SU-DHL-6 (cell line): ENCODE data around the gene DACH1.

Source experiments
- H2AFZ ChIP-seq: fragments of 200-600 bp; sonication (generic); 2 replicates; pipeline ENCODE4 v1.6.1; 2014; ENCODE audit warnings: low read depth, mild to moderate bottlenecking, moderate library complexity, mixed read lengths, antibody characterized with exemption, low read length; ENCODE audit not compliant: severe bottlenecking
- H3F3A ChIP-seq: fragments of 200-600 bp; shearing (Covaris generic); 2 replicates; pipeline ENCODE4 v1.6.0; 2016; ENCODE audit warnings: antibody characterized with exemption, mild to moderate bottlenecking; ENCODE audit not compliant: insufficient read depth
- H3K27ac ChIP-seq: fragments of 200-600 bp; sonication (generic); 2 replicates; pipeline ENCODE4 v1.5.1; 2016; ENCODE audit warnings: low read depth, mild to moderate bottlenecking, low read length, moderate library complexity, mixed read lengths
- H3K27me3 ChIP-seq: fragments of 200-600 bp; sonication (generic), shearing (Covaris generic); 2 replicates; pipeline ENCODE4 v1.6.0; 2014; ENCODE audit warnings: mild to moderate bottlenecking, low read length
- H3K36me3 ChIP-seq: fragments of 200-600 bp; sonication (generic); 2 replicates; pipeline ENCODE4 v1.6.1; 2014; ENCODE audit warnings: mild to moderate bottlenecking, low read length, mixed read lengths
- H3K4me2 ChIP-seq: fragments of 300-600, 200-600 bp; shearing (Covaris generic), sonication (generic); 2 replicates; pipeline ENCODE4 v1.6.0; 2014; ENCODE audit warnings: low read length, low read depth, mild to moderate bottlenecking; ENCODE audit not compliant: poor library complexity, severe bottlenecking
- H3K4me3 ChIP-seq: fragments of 200-600 bp; sonication (generic); 2 replicates; pipeline ENCODE4 v1.5.1; 2014; ENCODE audit warnings: antibody characterized with exemption, low read length, mild to moderate bottlenecking, mixed read lengths; ENCODE audit not compliant: insufficient read depth, poor library complexity, severe bottlenecking
- H3K79me2 ChIP-seq: fragments of 200-600 bp; sonication (generic); 2 replicates; pipeline ENCODE4 v1.6.1; 2014; ENCODE audit warnings: mild to moderate bottlenecking, low read length, moderate library complexity; ENCODE audit not compliant: insufficient read depth
- H3K9ac ChIP-seq: fragments of 200-600 bp; sonication (generic); 2 replicates; pipeline ENCODE4 v1.7.0; 2014; ENCODE audit warnings: mild to moderate bottlenecking, low read length
- H3K9me2 ChIP-seq: fragments of 200-600 bp; sonication (generic); replicated peaks from 2 replicates; pipeline ENCODE4 v1.6.1; 2014; ENCODE audit warnings: low read length; ENCODE audit not compliant: insufficient read depth
- H3K9me3 ChIP-seq: fragments of 200-600 bp; sonication (generic); 2 replicates; pipeline ENCODE4 v1.6.1; 2014; ENCODE audit warnings: low read length, mixed read lengths; ENCODE audit not compliant: insufficient read depth
- H4K20me1 ChIP-seq: fragments of 200-600 bp; sonication (generic); 2 replicates; pipeline ENCODE4 v1.6.1; 2014; ENCODE audit warnings: low read depth, mild to moderate bottlenecking, antibody characterized with exemption, low read length, moderate library complexity, mixed read lengths
- CTCF ChIP-seq: fragments of 200-600 bp; sonication (generic); IDR thresholded peaks from one replicate; pipeline ENCODE4 v1.5.1; 2017; ENCODE audit warnings: antibody characterized with exemption, mild to moderate bottlenecking, low read length, moderate library complexity; ENCODE audit not compliant: insufficient read depth, poor library complexity, severe bottlenecking
- EZH2phosphoT487 ChIP-seq: fragments of 200-600 bp; sonication (generic), shearing (Covaris generic); conservative IDR thresholded peaks from 2 replicates; pipeline ENCODE4 v1.6.1; 2018; ENCODE audit warnings: mild to moderate bottlenecking, antibody characterized with exemption, low read length, moderate library complexity, mixed read lengths

Gene DACH1

DNA sequence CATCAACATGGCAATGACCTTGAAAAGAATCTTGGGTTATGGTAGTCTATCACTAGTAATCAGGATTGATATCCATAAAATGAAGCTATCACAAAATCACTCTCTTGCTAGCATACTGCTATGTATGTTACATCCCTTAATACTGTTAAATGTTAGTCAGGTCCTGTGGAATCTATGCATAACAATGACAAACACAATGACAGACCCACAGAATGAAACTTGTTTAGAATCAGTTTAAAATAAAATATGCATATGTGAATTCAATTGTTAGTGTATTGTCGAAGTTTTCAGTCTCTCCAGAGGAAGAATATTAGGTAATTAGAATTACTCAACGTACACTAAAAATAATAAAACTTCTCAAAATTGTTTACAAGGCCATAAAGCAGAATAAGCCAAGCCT is 137.6 kb downstream of the DACH1 start:
- H3K9me2 ChIP-seq: no peaks in the 10 kb centered on the region
- H3K27ac ChIP-seq: no peak overlapping the region
- H3K4me3 ChIP-seq: no peak overlapping the region
- H3K36me3 ChIP-seq: no peaks in the 10 kb centered on the region
- H3K9ac ChIP-seq: no peak overlapping the region
- H4K20me1 ChIP-seq: no peaks in the 10 kb centered on the region
- no peaks in the 10 kb centered on the region for H3K27me3 ChIP-seq
- no peak overlapping the region for H3K4me2 ChIP-seq
- H3F3A ChIP-seq: no peaks in the 10 kb centered on the region
- no peaks in the 10 kb centered on the region for H3K9me3 ChIP-seq
- no peak for TF ChIP-seq EZH2phosphoT487
- TF ChIP-seq CTCF: no peak
- no peaks in the 10 kb centered on the region for H3K79me2 ChIP-seq
- H2AFZ ChIP-seq: no peak overlapping the region

GRCh38 chr13:71727662-71728061 is 139.3 kb downstream of the DACH1 start:
- Histone ChIP-seq H3K4me2 (no peak overlapping the region), H3K27ac (no peak overlapping the region), H3K36me3 (no peaks in the 10 kb centered on the region), H3K9ac (no peak overlapping the region), H3F3A (no peaks in the 10 kb centered on the region), H3K9me2 (no peaks in the 10 kb centered on the region), H2AFZ (no peak overlapping the region), H3K79me2 (no peaks in the 10 kb centered on the region), H3K4me3 (no peak overlapping the region), H3K9me3 (no peaks in the 10 kb centered on the region), H3K27me3 (no peaks in the 10 kb centered on the region), H4K20me1 (no peaks in the 10 kb centered on the region)
- TF ChIP-seq CTCF (no peak), EZH2phosphoT487 (no peak)

- Histone ChIP-seq H3K27me3 (no peaks in the 10 kb centered on the region), H3K79me2 (no peaks in the 10 kb centered on the region), H3K4me2 (no peak overlapping the region), H3K36me3 (no peaks in the 10 kb centered on the region), H4K20me1 (no peaks in the 10 kb centered on the region), H2AFZ (no peak overlapping the region), H3F3A (no peaks in the 10 kb centered on the region), H3K4me3 (no peak overlapping the region), H3K9me3 (no peaks in the 10 kb centered on the region), H3K9me2 (no peaks in the 10 kb centered on the region), H3K27ac (no peak overlapping the region), H3K9ac (no peak overlapping the region)
- TF ChIP-seq CTCF: no peak
Measured at GRCh38 chr13:71727042-71727441, 140.0 kb downstream of the DACH1 start.

GRCh38 chr13:71722206-71722605 is 144.8 kb downstream of the DACH1 start:
- Histone ChIP-seq H4K20me1 (no peaks in the 10 kb centered on the region), H3K9me3 (no peaks in the 10 kb centered on the region), H3K9me2 (no peaks in the 10 kb centered on the region), H3K4me2 (no peak overlapping the region), H3K79me2 (no peaks in the 10 kb centered on the region), H3K36me3 (no peaks in the 10 kb centered on the region), H3K27ac (no peak overlapping the region), H3F3A (no peaks in the 10 kb centered on the region), H3K4me3 (no peak overlapping the region), H3K27me3 (no peaks in the 10 kb centered on the region), H2AFZ (no peak overlapping the region), H3K9ac (no peak overlapping the region)
- TF ChIP-seq CTCF (no peak), EZH2phosphoT487 (no peak)
